HepG2 (cell line): Measurements from ENCODE around the gene CYP4F12. TPM values are rescaled to one million over a fixed set of nuclear protein-coding genes. Genes with fewer than 3 reads are reported as not detected.

ENCODE experiments used
- ASH2L ChIP-seq: fragments of 300-600, 200-600 bp; sonication (generic); IDR thresholded peaks from 2 replicates; pipeline ENCODE4 v1.7.0; 2017; ENCODE audit warnings: low read depth, mild to moderate bottlenecking, moderate library complexity, mixed read lengths, low read length; ENCODE audit not compliant: insufficient read length
- CREB3 ChIP-seq: sonication (generic); formaldehyde crosslinking; IDR thresholded peaks from 2 replicates; pipeline ENCODE4 v1.5.0; 2020; ENCODE audit warnings: missing genetic modification reagents
- CSRNP1 ChIP-seq: sonication (generic); formaldehyde crosslinking; IDR thresholded peaks from 2 replicates; pipeline ENCODE4 v1.8.1; 2023; ENCODE audit warnings: mild to moderate bottlenecking, missing genetic modification reagents
- FOXO1 ChIP-seq: sonication (generic); formaldehyde crosslinking; IDR thresholded peaks from 2 replicates; pipeline ENCODE4 v1.4.0; 2020; ENCODE audit warnings: missing genetic modification reagents
- GFI1 ChIP-seq: sonication (generic); formaldehyde crosslinking; IDR thresholded peaks from 2 replicates; pipeline ENCODE4 v1.5.0; 2020; ENCODE audit warnings: missing genetic modification reagents, mild to moderate bottlenecking, borderline replicate concordance
- KDM1A ChIP-seq: IDR thresholded peaks from 2 replicates; pipeline ENCODE4 v1.6.1; 2016; ENCODE audit warnings: missing compliant biosample characterization
- KDM3A ChIP-seq: IDR thresholded peaks from 2 replicates; pipeline ENCODE4 v1.6.1; 2018; ENCODE audit warnings: low read depth, missing compliant biosample characterization
- MXI1 ChIP-seq: IDR thresholded peaks from 3 replicates; pipeline ENCODE4 v1.6.1; 2012; ENCODE audit warnings: low read depth, low read length, inconsistent platforms, borderline replicate concordance
- NFAT5 ChIP-seq: sonication (generic); formaldehyde crosslinking; IDR thresholded peaks from 2 replicates; pipeline ENCODE4 v1.4.0; 2020; ENCODE audit warnings: missing genetic modification reagents
- PBX2 ChIP-seq: IDR thresholded peaks from 2 replicates; pipeline ENCODE4 v1.6.1; 2016; ENCODE audit warnings: control low read depth
- SETDB1 ChIP-seq: sonication (generic); formaldehyde crosslinking; IDR thresholded peaks from 2 replicates; pipeline ENCODE4 v1.5.1; 2020; ENCODE audit warnings: missing genetic modification reagents, mild to moderate bottlenecking, borderline replicate concordance
- SNAPC2 ChIP-seq: sonication (generic); formaldehyde crosslinking; IDR thresholded peaks from 2 replicates; pipeline ENCODE4 v1.8.1; 2022; ENCODE audit warnings: mild to moderate bottlenecking, missing genetic modification reagents
- YEATS2 ChIP-seq: sonication (generic); formaldehyde crosslinking; IDR thresholded peaks from 2 replicates; pipeline ENCODE4 v1.4.0; 2020; ENCODE audit warnings: missing genetic modification reagents, borderline replicate concordance
- ZNF362 ChIP-seq: sonication (generic); formaldehyde crosslinking; IDR thresholded peaks from 2 replicates; pipeline ENCODE4 v1.4.0; 2020; ENCODE audit warnings: missing genetic modification reagents, mild to moderate bottlenecking, borderline replicate concordance
- ZNF510 ChIP-seq: sonication (generic); formaldehyde crosslinking; IDR thresholded peaks from 2 replicates; pipeline ENCODE4 v1.4.0; 2020; ENCODE audit warnings: low read depth, mild to moderate bottlenecking, missing genetic modification reagents
- ZNF580 ChIP-seq: IDR thresholded peaks from 2 replicates; pipeline ENCODE4 v1.6.1; 2016; ENCODE audit warnings: low read depth, borderline replicate concordance
- ZSCAN25 ChIP-seq: sonication (generic); formaldehyde crosslinking; IDR thresholded peaks from 2 replicates; pipeline ENCODE4 v1.8.0; 2022; ENCODE audit warnings: mild to moderate bottlenecking, missing genetic modification reagents
- polyA plus RNA-seq, 8 experiments: library from polyadenylated mRNA; depleted of rRNA in 3 of 8; stranded (reverse) in 7 of 8; unstranded in 1 of 8; fragments of >200 nt; fragmentation: Illumina TruSeq in 4 of 8; extraction: Trizol in 4 of 8; gene quantifications; 2 replicates each; pipeline versions ENCODE4 v1.2.1 to v1.2.3, GENCODE V29; 2011 to 2016; ENCODE audit warnings: low read depth in 4 of 8, missing spikeins in 1 of 8, mixed read lengths in 1 of 8; ENCODE audit not compliant: insufficient read depth in 1 of 8
- total RNA-seq, 5 experiments: library from RNA; depleted of rRNA; stranded (reverse); fragments of >200 nt; fragmentation: Illumina TruSeq; extraction: Trizol; gene quantifications; 2 replicates each; pipeline ENCODE4 v1.2.3, GENCODE V29; 2016; ENCODE audit warnings: low read depth in 1 of 5

The CYP4F12 gene
- total and polyA plus RNA-seq, 2 of the 13 experiments (the other 11 are each of a cell fraction or from before 2014, with no cell fraction given) = 29.9 to 30.8 TPM

- TF ChIP-seq ZSCAN25 (CRISPR knock-in tag) (no peak), ZNF510 (no peak), SETDB1 (no peak), YEATS2 (peak; percentile 23; the same call in 1 of the 2 replicates), KDM1A (CRISPR knock-in tag) (no peak), PBX2 (CRISPR knock-in tag) (no peak), MXI1 (no peak), GFI1 (CRISPR knock-in tag) (no peak), SNAPC2 (CRISPR knock-in tag) (no peak), CREB3 (CRISPR knock-in tag) (0 out of 2 replicates have a peak, but pooled peaks have one; percentile 89), ZNF362 (CRISPR knock-in tag) (no peak), ASH2L (no peak), KDM3A (no peak), FOXO1 (0 out of 2 replicates have a peak, but pooled peaks have one; percentile 42), NFAT5 (CRISPR knock-in tag) (0 out of 2 replicates have a peak, but pooled peaks have one; percentile 63), CSRNP1 (CRISPR knock-in tag) (no peak), ZNF580 (CRISPR knock-in tag) (peak; percentile 80; the same call in 1 of the 2 replicates)
Observed at GRCh38 chr19:15631817-15632216, 41.1 kb upstream of the CYP4F12 start (continued).
